Measurements from ENCODE around the gene SDHAF2.

- no peak for TF ChIP-seq EZH2 (IDR thresholded peaks at IDR 0.05)
- no peak for TF ChIP-seq POLR2AphosphoS5 (IDR thresholded peaks at IDR 0.05; ENCODE audit: borderline replicate concordance, low read depth, low read length)
- no peak for TF ChIP-seq FOXP2 (optimal IDR thresholded peaks at IDR 0.05; ENCODE audit: control extremely low read depth, extremely low read length, insufficient read depth)
Measured at GRCh38 chr11:61411589-61411988, 18.3 kb upstream of the SDHAF2 start.
